ENCODE measurements around the gene ZNF385B.

- no peak for TF ChIP-seq RFX5 (IDR thresholded peaks at IDR 0.05; ENCODE audit: low read length)
- TF ChIP-seq CTCF (IDR thresholded peaks at IDR 0.05) = no peak
- TF ChIP-seq POLR2AphosphoS5 (IDR thresholded peaks at IDR 0.05; ENCODE audit: low read depth, low read length) = no peak
- TF ChIP-seq FOXM1 (IDR thresholded peaks at IDR 0.05; ENCODE audit: low read depth) = no peak
Observed at GRCh38 chr2:179574061-179574519, 287.3 kb downstream of the ZNF385B start.
